Heart right ventricle (tissue), 16 donors: ENCODE measurements around the gene ARHGAP23. TPM values are rescaled to one million over a fixed set of nuclear protein-coding genes. Genes with fewer than 3 reads are reported as not detected.
"Not testable (repeated sequence)": the region's sequence is repeated elsewhere in the genome, so short reads cannot be mapped to it uniquely, and the experiment has no call there.

Experiments
- ATAC-seq, 8 donors: fragments of 200-7000 bp; cut with Tn5 transposase; one replicate each; pipeline ENCODE4 v1.9.1; 2020; ENCODE audit warnings: mild to moderate bottlenecking in 8 of 8, moderate library complexity in 8 of 8, moderate number of reproducible peaks in 1 of 8
- DNase-seq, 2 donors: peaks; one replicate each; pipeline ENCODE4 v3.0.0-alpha.2; 2020
- H3K27ac ChIP-seq, 10 donors: fragments of 200-600 bp; sonication (generic) in 2 of 10; one replicate each; pipeline versions ENCODE4 v1.5.0 to v1.8.0; 2020 to 2022; ENCODE audit warnings: mild to moderate bottlenecking in 3 of 10
- H3K27me3 ChIP-seq, 7 donors: fragments of 200-600 bp; one replicate each; pipeline ENCODE4 v1.8.0; 2021 to 2022; ENCODE audit warnings: mild to moderate bottlenecking in 2 of 7
- H3K36me3 ChIP-seq, 9 donors: fragments of 200-600 bp; sonication (generic) in 1 of 9; one replicate each; pipeline versions ENCODE4 v1.5.0 to v1.8.0; 2020 to 2022; ENCODE audit warnings: mild to moderate bottlenecking in 2 of 9
- H3K4me1 ChIP-seq, 9 donors: fragments of 200-600 bp; sonication (generic) in 1 of 9; one replicate each; pipeline versions ENCODE4 v1.5.0 to v1.8.0; 2020 to 2022; ENCODE audit warnings: mild to moderate bottlenecking in 4 of 9
- H3K4me3 ChIP-seq, 10 donors: fragments of 200-600 bp; sonication (generic) in 2 of 10; one replicate each; pipeline versions ENCODE4 v1.5.0 to v1.8.0; 2020 to 2022; ENCODE audit warnings: mild to moderate bottlenecking in 7 of 10, moderate library complexity in 2 of 10
- H3K9me3 ChIP-seq, 11 donors: fragments of 200-600 bp in 10 of 11; sonication (generic) in 2 of 11; one replicate each; pipeline versions ENCODE4 v1.5.0 to v1.8.0; 2013 to 2022; ENCODE audit warnings: mild to moderate bottlenecking in 2 of 11, control low read depth in 1 of 11, moderate library complexity in 1 of 11
- CTCF ChIP-seq, 9 donors: fragments of 200-600 bp; sonication (generic) in 2 of 9; IDR thresholded peaks; one replicate each; pipeline versions ENCODE4 v1.5.0 to v1.8.0; 2021 to 2022; ENCODE audit warnings: antibody characterized with exemption in 9 of 9, mild to moderate bottlenecking in 5 of 9, moderate library complexity in 1 of 9
- WGBS, 2 donors: extraction: QIAGEN DNeasy Blood & Tissue Kit; methylation state at CpG; one replicate each; pipeline ENCODE4 v1.1.7; 2013; ENCODE audit warnings: inconsistent platforms in 1 of 2; 5-methylcytosine and 5-hydroxymethylcytosine counted together
- intact Hi-C, 10 donors: fragments of 100-400 bp; cut with DNase I; formaldehyde crosslinking; loops; one replicate each; pipeline versions ENCODE4 v1.11.1 to v1.14.2; 2022
- polyA plus RNA-seq, 2 donors: library from polyadenylated mRNA; stranded (reverse); fragments of 200-250 nt; gene quantifications; one replicate each; pipeline ENCODE4 v1.2.3, GENCODE V29; 2013
- total RNA-seq, 10 donors: library from RNA; stranded (reverse); fragmentation: NEBNext Ultra II Directional in 3 of 10; extraction: Animal tissue kit (Norgen Biotek cat#: 25700) in 3 of 10; gene quantifications; one replicate each; pipeline versions ENCODE4 v1.2.1 to v1.2.4, GENCODE V29; 2021 to 2023
- donor health status: Arrhythmogenic right ventricular cardiomyopathy.
- donor health status: ischemic (EF 13 %, LVEDD 7.1; RV severe dilation, severe dysfunction).
- donor health status: healthy with polysubstance abuse.
- donor health status: DM: no; HTN: yes; CAD: no.
- donor health status: DM: no; HTN: no; CAD: no.
- donor health status: ischemic (EF 25% LVEDD 6.9; RV normal size, moderate dysfunction).
- donor health status: ischemic (EF 25% LVEDD 5.7; RV mildly dilated, moderate dysfunction).
- donor health status: healthy.
- donor health status: DM: yes; HTN: yes; CAD: no.
- donor health status: Ischemic cardiomyopathy.
- donor health status: ischemic (EF 35%, LVEDD 5.7; RV mildly dilated, moderate dysfunction).
- donor health status: nonischemic (EF 11% LVEDD 7.7; RV severe dilation, severe dysfunction).
- donor health status: DM: yes; HTN: yes; CAD: no.
- donor health status: PGD.
- donor health status: ischemic (EF 29% LVEDD 5.4; RV normal size, mild dysfunction).
- donor health status: nonischemic (EF 23%, LVEDD 6.1; RV moderate dilation, normal function).

ARHGAP23 gene
- total and polyA plus RNA-seq, 12 donors = 31.5 to 78.4 (median 63.1) TPM

- peak overlapping the region in 7 of 10 donors; percentile 15 to 99 (median 55) for H3K27ac ChIP-seq
- WGBS, 2 donors = 69 to 74% methylated on average over 10 of the region's 10 CpGs
- peaks cover 0 to 4% (median 0%) of the 10 kb centered on the region in 9 donors for H3K36me3 ChIP-seq
- peaks cover 17 to 92% (median 60%) of the 10 kb centered on the region in 9 donors for H3K4me1 ChIP-seq
- TF ChIP-seq CTCF (IDR thresholded peaks at IDR 0.05) = no peak
- no peaks in the 10 kb centered on the region for H3K27me3 ChIP-seq
- DNase-seq (no peak), ATAC-seq (no peak)
- no peak overlapping the region for H3K4me3 ChIP-seq
- intact Hi-C loops = loop anchor here in 1 of 10 donors (5.0 kb wide), 1 partner anchor 36 kb away; no protein-coding TSS in a partner anchor
- H3K9me3 ChIP-seq = no peaks in the 10 kb centered on the region
Measured at GRCh38 chr17:38431346-38432145, 3.3 kb downstream of the ARHGAP23 start.

GRCh38 chr17:38434178-38434665 is 6.0 kb downstream of the ARHGAP23 start:
- peak in 3 of 8 donors; percentile 4 to 7 (median 5) for ATAC-seq
- H3K4me1 ChIP-seq = peaks cover 6 to 90% (median 52%) of the 10 kb centered on the region in 9 donors

DNA sequence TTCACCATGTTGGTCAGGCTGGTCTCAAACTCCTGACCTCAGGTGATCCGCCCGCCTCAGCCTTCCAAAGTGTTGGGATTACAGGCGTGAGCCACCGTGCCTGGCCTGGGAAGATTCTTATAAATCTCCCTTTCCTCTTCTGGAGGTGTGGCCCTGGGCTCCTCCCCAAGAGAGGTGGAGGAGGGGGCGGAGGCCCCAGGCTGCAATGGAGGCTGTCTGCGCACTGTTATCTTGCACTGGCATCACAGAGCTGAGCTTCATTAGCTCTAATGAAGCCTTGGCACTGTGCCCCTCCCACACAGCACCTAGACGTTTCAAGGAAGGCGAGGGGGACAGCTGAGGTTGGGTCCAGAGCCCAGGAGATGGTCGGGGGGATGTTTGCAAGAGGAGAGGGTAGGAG is 7.5 kb downstream of the ARHGAP23 start:
- Histone ChIP-seq H3K27ac (peak overlapping the region in 4 of 10 donors; percentile 6 to 46 (median 16)), H3K27me3 (no peaks in the 10 kb centered on the region), H3K4me1 (peaks cover 3 to 91% (median 46%) of the 10 kb centered on the region in 9 donors), H3K36me3 (peaks cover 0 to 11% (median 0%) of the 10 kb centered on the region in 9 donors), H3K4me3 (no peak overlapping the region), H3K9me3 (no peaks in the 10 kb centered on the region)
- intact Hi-C loops = no loop called here
- DNase-seq = no peak
- 76 to 78% methylated on average over 9 of the region's 9 CpGs for WGBS, 2 donors
- no peak for ATAC-seq
- no peak for TF ChIP-seq CTCF (IDR thresholded peaks at IDR 0.05)

More at GRCh38 chr17:38434178-38434665, 6.0 kb downstream of the ARHGAP23 start:
- no peaks in the 10 kb centered on the region for H3K27me3 ChIP-seq
- TF ChIP-seq CTCF (IDR thresholded peaks at IDR 0.05) = no peak
- WGBS, 2 donors = 69 to 76% methylated on average over 21 of the region's 21 CpGs
- intact Hi-C loops = loop anchor here in 1 of 10 donors (5.0 kb wide), 1 partner anchor 33 kb away; no protein-coding TSS in a partner anchor
- H3K4me3 ChIP-seq = no peak overlapping the region
- peaks cover 0 to 11% (median 0%) of the 10 kb centered on the region in 9 donors for H3K36me3 ChIP-seq
- no peaks in the 10 kb centered on the region for H3K9me3 ChIP-seq
- peak overlapping the region in 7 of 10 donors; percentile 8 to 60 (median 22) for H3K27ac ChIP-seq
- no peak for DNase-seq

- ATAC-seq (no peak), DNase-seq (no peak)
- Histone ChIP-seq H3K4me1 (peaks cover 3 to 91% (median 41%) of the 10 kb centered on the region in 9 donors), H3K27ac (peak overlapping the region in 2 of 10 donors; percentile 22 to 44), H3K27me3 (no peaks in the 10 kb centered on the region), H3K36me3 (peaks cover 0 to 11% (median 0%) of the 10 kb centered on the region in 9 donors), H3K4me3 (no peak overlapping the region), H3K9me3 (no peaks in the 10 kb centered on the region)
- intact Hi-C loops = no loop called here
- no peak for TF ChIP-seq CTCF (IDR thresholded peaks at IDR 0.05)
- WGBS, 2 donors = 60% methylated on average over 11 of the region's 11 CpGs
Measured at GRCh38 chr17:38436386-38436785, 8.1 kb downstream of the ARHGAP23 start.

GRCh38 chr17:38437313-38437712 is 9.0 kb downstream of the ARHGAP23 start:
- ATAC-seq, intact Hi-C loops, H3K9me3 ChIP-seq, H3K27me3 ChIP-seq, DNase-seq, H3K4me3 ChIP-seq, H3K27ac ChIP-seq: not testable (repeated sequence)
- Histone ChIP-seq H3K4me1 (peaks cover 3 to 91% (median 42%) of the 10 kb centered on the region in 9 donors), H3K36me3 (peaks cover 0 to 11% (median 0%) of the 10 kb centered on the region in 9 donors)
- WGBS, 2 donors = 93 to 100% methylated on average over 1 of the region's 1 CpG
